Measurements from ENCODE around the gene RAPGEFL1.
"Not testable (repeated sequence)": the region's sequence is repeated elsewhere in the genome, so short reads cannot be mapped to it uniquely, and the experiment has no call there.

Gene RAPGEFL1

GRCh38 chr17:40173778-40174135 is 3.5 kb upstream of the RAPGEFL1 start:
- no peak for DNase-seq (ENCODE audit: low read depth in 2 of 2, low spot score in 1 of 2)

DNA sequence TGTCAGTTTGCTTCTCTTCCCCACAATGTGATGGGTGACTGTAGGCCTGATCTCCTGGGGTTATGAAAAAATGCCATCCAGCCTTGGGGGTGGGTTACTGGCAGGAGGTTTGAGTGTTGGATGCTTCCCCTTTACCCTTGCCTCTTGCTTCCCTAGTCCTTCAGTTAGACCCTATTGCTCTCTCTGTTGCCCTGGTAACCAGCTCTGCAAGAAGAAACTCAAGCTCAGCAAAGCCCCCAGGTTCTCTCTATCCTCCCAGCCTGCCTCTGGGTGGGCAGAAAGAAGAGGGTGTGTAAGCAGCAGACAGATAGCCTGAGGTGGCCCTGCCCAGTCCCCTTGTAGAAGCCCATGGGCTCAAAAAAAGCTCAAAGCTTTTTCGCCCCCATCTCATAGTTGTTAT is 2.8 kb upstream of the RAPGEFL1 start:
- DNase-seq (ENCODE audit: low read depth in 2 of 2, low spot score in 1 of 2), result no peak

DNA sequence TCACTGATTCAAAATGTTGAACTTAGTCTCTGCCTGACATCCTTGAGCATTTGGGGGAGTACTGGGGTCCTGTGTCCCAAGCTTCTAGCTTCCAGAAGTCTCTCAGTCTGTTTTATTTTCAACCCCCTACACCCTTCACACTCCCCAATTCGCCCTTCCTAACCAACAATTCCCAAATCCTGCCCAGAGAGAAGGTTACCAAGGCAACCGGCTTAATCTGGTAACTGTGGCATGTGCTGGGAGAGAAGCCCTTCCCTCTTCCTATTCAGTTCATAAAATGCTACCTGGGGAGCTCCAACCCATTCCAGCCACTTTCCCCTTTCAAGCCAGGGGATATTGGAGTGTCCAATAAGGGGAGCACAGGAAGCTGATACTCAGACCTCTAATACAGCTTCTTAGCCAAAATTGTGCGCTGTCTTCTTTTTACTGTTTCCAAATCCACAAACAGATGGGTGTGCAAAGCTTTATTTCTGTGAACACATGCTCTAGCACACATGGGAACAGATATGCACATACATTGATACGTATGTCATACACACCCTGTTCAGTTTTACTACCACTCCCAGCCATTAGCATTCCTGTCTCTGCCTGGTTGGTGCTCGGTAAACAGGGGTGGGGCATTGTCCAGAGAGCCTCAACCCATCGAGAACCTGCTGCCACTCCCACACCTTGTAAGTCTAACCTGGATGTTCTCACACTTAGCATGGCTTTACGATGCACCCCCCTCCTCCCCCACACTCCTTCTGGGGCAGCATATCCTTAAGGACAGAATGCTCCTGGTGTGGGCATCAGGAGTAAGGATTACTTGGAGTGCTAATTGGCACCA is 1.1 kb upstream of the RAPGEFL1 start:
- no peak for DNase-seq (ENCODE audit: low read depth in 2 of 2, low spot score in 1 of 2)

DNA sequence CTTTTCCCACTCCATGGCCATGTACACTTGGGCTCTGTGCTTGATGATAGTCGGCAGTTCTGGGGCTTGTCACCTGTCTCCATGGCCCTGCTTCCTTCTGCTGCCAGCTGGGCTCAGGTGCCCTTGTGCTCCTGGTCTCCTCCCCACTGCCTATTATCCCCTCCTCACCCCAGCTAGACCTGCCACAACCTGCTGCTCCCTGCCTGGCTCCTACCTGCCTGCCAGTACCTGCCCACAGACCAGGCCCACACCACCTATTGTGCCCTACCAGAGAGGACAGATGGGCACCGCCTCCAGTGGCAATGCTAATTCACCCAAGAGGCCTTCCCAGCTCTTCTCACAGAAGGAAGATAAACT is 538 bp upstream of the RAPGEFL1 start:
- no peak for DNase-seq (ENCODE audit: low read depth in 2 of 2, low spot score in 1 of 2)

DNA sequence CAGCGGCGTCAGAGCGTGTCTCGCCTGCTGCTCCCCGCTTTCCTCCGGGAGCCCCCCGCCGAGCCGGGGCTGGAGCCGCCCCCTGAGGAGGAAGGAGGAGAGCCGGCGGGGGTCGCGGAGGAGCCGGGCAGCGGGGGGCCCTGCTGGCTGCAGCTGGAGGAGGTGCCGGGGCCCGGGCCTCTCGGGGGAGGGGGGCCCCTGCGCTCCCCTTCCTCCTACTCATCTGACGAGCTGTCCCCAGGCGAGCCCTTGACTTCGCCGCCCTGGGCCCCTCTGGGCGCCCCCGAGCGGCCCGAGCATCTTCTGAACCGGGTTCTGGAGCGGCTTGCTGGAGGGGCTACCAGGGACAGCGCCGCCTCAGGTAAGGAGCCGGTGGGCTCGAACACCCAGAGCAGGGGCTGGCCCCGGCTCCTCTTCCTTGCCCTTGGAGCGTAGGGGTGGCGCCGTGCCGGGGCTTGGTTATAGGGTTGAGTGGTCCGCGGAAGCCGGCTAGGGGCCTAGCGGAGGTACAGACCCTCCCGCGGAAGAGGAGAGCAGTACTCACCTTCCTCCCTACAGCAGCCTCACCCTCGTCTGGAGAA is 841 bp downstream of the RAPGEFL1 start:
- DNase-seq (ENCODE audit: low read depth in 2 of 2, low spot score in 1 of 2), result no peak

DNA sequence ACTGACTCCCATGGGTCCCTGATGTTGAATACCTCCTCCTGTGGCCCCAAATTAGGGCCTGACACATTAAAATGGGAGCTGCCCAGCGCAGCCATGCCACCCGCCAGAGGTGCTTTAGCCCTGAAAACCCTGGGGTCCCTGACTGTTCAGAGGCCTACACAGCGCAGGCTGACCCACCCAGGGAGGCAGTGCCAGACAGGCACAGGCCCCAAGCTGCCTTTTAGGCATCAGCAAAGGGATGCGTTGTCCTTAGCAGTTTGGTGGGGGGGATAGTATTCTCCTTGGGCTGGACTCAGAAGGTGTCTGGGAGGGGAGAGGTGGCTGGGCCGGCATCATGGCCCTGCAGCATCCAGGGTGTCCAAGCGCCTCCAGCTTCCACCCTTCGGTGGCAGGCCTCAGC is 1.4 kb downstream of the RAPGEFL1 start:
- no peak for DNase-seq (ENCODE audit: low read depth in 2 of 2, low spot score in 1 of 2)

DNA sequence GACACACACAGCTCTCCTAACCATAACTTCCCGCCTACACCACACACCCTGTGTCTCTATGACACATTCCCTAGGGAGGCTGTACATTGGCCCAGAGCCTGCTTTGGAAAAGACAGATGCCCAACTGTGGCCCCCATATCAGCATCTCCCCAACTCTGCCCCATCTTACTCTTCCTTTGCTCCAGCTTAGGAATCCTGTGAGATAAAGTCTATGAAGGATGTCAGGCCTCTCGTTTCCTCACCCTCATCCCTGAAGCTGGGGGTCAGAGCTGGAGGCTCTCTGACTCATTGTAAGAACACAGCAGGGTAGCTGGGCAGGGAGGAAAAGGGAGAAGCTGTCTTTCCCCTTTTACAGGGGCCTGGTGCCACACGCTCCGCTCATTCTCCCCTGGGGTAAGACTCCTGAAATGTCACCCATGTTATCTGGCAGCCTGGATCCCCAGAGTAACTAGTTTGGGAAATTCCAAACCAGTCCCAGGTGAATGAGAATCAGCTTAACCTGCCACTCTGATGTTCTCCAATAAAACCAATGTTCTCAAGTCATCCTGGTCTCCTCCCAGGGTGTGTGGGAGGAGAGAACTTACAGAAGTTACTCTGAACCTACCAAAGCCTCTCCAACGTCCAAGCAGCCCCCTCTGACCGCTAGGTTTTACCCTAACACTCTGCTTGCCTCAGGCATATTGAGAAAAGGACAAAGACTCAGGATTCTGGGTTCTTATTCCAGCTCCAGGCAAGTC is 2.8 kb downstream of the RAPGEFL1 start:
- no peak for DNase-seq (ENCODE audit: low read depth in 2 of 2, low spot score in 1 of 2)

DNA sequence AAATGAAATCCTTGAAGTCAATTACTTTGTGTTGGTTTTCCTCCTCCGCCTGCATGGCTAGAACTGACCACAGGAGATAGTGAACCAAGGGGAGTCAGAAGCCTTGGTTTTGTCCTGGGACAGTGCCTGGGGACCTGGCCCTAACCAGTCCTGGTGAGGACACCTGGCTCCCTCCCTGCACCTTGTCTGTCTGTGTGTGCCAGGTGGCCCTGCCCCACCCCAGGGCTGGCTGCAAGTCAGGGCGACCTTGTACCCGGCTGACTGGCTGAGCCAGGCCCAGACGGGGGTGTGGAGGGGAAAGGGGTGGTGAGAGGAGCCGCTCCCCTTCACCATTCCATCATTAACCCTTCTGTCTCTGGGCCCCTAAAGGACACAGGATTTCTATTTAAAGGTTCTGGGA is 3.4 kb downstream of the RAPGEFL1 start:
- no peak for DNase-seq (ENCODE audit: low read depth in 2 of 2, low spot score in 1 of 2)

DNA sequence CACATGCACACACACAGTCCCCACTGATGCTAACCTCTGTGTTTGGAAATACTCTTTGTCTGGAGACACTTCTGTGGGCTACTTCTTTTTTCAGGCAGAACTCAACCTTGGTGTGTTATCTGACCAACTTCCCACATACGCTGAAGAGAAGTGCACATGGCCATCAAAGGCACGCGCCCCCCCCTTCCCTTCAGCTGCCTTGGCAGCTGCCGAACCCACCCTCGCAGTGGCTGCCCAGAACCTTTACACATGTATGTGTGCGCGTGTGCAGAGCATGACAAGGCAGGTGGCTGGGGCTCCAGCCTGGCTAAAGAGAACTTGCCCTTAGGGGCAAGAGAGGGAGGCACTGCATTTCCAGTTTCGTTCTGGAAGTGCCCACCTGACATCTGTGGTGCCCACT is 3.9 kb downstream of the RAPGEFL1 start:
- no peak for DNase-seq (ENCODE audit: low read depth in 2 of 2, low spot score in 1 of 2)

- no peak for DNase-seq (ENCODE audit: low read depth in 2 of 2, low spot score in 1 of 2)
Measured at GRCh38 chr17:40182606-40183005, 5.3 kb downstream of the RAPGEFL1 start.

- DNase-seq (ENCODE audit: low read depth in 2 of 2, low spot score in 1 of 2), result no peak
Measured at GRCh38 chr17:40187238-40187637, 10.0 kb downstream of the RAPGEFL1 start.

DNA sequence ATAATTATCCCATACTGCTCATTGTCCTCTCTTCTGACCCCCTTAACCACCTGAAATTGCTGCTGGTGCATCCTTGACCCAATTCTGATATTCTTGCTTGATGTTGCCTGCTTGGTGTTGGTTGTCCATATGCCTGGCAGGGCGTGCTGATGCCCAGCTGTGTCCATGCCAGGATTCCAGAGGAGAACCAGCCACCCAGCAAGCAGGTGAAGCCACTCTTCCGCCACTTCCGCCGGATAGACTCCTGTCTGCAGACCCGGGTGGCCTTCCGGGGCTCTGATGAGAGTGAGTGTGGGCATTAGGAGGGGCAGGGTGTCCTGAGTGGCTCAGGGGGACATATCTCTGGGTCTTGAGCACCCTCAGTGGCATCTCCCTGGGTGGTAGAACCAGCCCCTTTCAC is 11.4 kb downstream of the RAPGEFL1 start:
- DNase-seq (ENCODE audit: low read depth in 2 of 2, low spot score in 1 of 2), result no peak

GRCh38 chr17:40190197-40191021 is 13.1 kb downstream of the RAPGEFL1 start:
- no peak for DNase-seq (ENCODE audit: low read depth in 2 of 2, low spot score in 1 of 2)

- DNase-seq (ENCODE audit: low read depth in 2 of 2, low spot score in 1 of 2), result peak; percentile 23 to 28
Measured at GRCh38 chr17:40191237-40192208, 14.3 kb downstream of the RAPGEFL1 start.

DNA sequence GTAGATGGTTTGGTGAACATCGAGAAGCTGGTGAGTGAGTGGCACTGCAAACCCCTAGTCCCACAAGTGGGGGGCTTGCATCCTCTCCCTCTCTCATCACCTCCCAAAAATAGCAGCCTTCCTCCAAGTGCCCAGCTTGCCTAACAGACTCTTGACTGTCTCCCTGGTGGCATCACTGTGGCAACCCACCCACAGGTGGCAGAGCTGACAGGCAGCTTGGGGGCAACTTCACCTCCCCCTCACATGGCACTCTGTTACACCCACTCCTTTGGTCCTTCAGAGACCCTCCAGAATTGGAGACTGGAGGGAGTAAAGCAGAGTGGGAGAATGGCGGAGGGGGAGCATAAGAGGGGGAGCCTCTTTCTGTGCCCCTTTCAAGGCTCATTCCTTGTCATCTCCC is 15.7 kb downstream of the RAPGEFL1 start:
- DNase-seq (ENCODE audit: low read depth in 2 of 2, low spot score in 1 of 2), result no peak

- no peak for DNase-seq (ENCODE audit: low read depth in 2 of 2, low spot score in 1 of 2)
Measured at GRCh38 chr17:40194821-40195220, 17.6 kb downstream of the RAPGEFL1 start.

GRCh38 chr17:40197550-40197949 is 20.3 kb downstream of the RAPGEFL1 start:
- no peak for DNase-seq (ENCODE audit: low read depth in 2 of 2, low spot score in 1 of 2)

- DNase-seq (ENCODE audit: low read depth in 2 of 2, low spot score in 1 of 2), result not testable (repeated sequence)
Measured at GRCh38 chr17:40197965-40198456, 20.7 kb downstream of the RAPGEFL1 start.

GRCh38 chr17:40198576-40198975 is 21.3 kb downstream of the RAPGEFL1 start:
- DNase-seq (ENCODE audit: low read depth in 2 of 2, low spot score in 1 of 2), result no peak

DNA sequence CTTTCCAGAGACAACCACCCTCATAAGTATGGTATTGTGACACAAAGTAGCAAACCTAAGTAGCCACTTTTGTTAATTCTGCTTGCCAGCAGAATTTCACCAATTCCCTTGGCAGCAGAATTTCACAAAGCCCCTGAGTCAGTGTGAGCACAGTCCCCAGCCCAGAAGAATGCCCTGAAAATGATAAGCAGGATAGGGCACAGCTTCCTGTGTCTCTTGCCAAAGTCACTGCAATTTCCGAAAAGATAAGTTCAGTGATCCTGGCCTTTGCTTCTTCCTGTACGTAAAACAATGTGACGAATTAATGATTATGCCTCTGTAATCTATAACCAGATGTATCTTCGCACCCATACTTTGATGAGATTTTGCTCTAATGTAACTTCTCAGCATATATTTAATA is 25.9 kb downstream of the RAPGEFL1 start:
- DNase-seq (ENCODE audit: low read depth in 2 of 2, low spot score in 1 of 2), result no peak
